Heart right ventricle (tissue), 16 donors: ENCODE results near the gene RRAD. TPM values are rescaled to one million over a fixed set of nuclear protein-coding genes. Genes with fewer than 3 reads are reported as not detected.
A peak's percentile ranks its signal among the peaks of the same experiment; 100 is the strongest.

Experiments used
- ATAC-seq, 8 donors: fragments of 200-7000 bp; cut with Tn5 transposase; one replicate each; pipeline ENCODE4 v1.9.1; 2020; ENCODE audit warnings: mild to moderate bottlenecking in 8 of 8, moderate library complexity in 8 of 8, moderate number of reproducible peaks in 1 of 8
- DNase-seq, 2 donors: peaks; one replicate each; pipeline ENCODE4 v3.0.0-alpha.2; 2020
- H3K27ac ChIP-seq, 10 donors: fragments of 200-600 bp; sonication (generic) in 2 of 10; one replicate each; pipeline versions ENCODE4 v1.5.0 to v1.8.0; 2020 to 2022; ENCODE audit warnings: mild to moderate bottlenecking in 3 of 10
- H3K27me3 ChIP-seq, 7 donors: fragments of 200-600 bp; one replicate each; pipeline ENCODE4 v1.8.0; 2021 to 2022; ENCODE audit warnings: mild to moderate bottlenecking in 2 of 7
- H3K36me3 ChIP-seq, 9 donors: fragments of 200-600 bp; sonication (generic) in 1 of 9; one replicate each; pipeline versions ENCODE4 v1.5.0 to v1.8.0; 2020 to 2022; ENCODE audit warnings: mild to moderate bottlenecking in 2 of 9
- H3K4me1 ChIP-seq, 9 donors: fragments of 200-600 bp; sonication (generic) in 1 of 9; one replicate each; pipeline versions ENCODE4 v1.5.0 to v1.8.0; 2020 to 2022; ENCODE audit warnings: mild to moderate bottlenecking in 4 of 9
- H3K4me3 ChIP-seq, 10 donors: fragments of 200-600 bp; sonication (generic) in 2 of 10; one replicate each; pipeline versions ENCODE4 v1.5.0 to v1.8.0; 2020 to 2022; ENCODE audit warnings: mild to moderate bottlenecking in 7 of 10, moderate library complexity in 2 of 10
- H3K9me3 ChIP-seq, 11 donors: fragments of 200-600 bp in 10 of 11; sonication (generic) in 2 of 11; one replicate each; pipeline versions ENCODE4 v1.5.0 to v1.8.0; 2013 to 2022; ENCODE audit warnings: mild to moderate bottlenecking in 2 of 11, control low read depth in 1 of 11, moderate library complexity in 1 of 11
- CTCF ChIP-seq, 9 donors: fragments of 200-600 bp; sonication (generic) in 2 of 9; IDR thresholded peaks; one replicate each; pipeline versions ENCODE4 v1.5.0 to v1.8.0; 2021 to 2022; ENCODE audit warnings: antibody characterized with exemption in 9 of 9, mild to moderate bottlenecking in 5 of 9, moderate library complexity in 1 of 9
- WGBS, 2 donors: extraction: QIAGEN DNeasy Blood & Tissue Kit; methylation state at CpG; one replicate each; pipeline ENCODE4 v1.1.7; 2013; ENCODE audit warnings: inconsistent platforms in 1 of 2; 5-methylcytosine and 5-hydroxymethylcytosine counted together
- intact Hi-C, 10 donors: fragments of 100-400 bp; cut with DNase I; formaldehyde crosslinking; loops; one replicate each; pipeline versions ENCODE4 v1.11.1 to v1.14.2; 2022
- polyA plus RNA-seq, 2 donors: library from polyadenylated mRNA; stranded (reverse); fragments of 200-250 nt; gene quantifications; one replicate each; pipeline ENCODE4 v1.2.3, GENCODE V29; 2013
- total RNA-seq, 10 donors: library from RNA; stranded (reverse); fragmentation: NEBNext Ultra II Directional in 3 of 10; extraction: Animal tissue kit (Norgen Biotek cat#: 25700) in 3 of 10; gene quantifications; one replicate each; pipeline versions ENCODE4 v1.2.1 to v1.2.4, GENCODE V29; 2021 to 2023
- donor health status: Arrhythmogenic right ventricular cardiomyopathy.
- donor health status: ischemic (EF 13 %, LVEDD 7.1; RV severe dilation, severe dysfunction).
- donor health status: healthy with polysubstance abuse.
- donor health status: DM: no; HTN: yes; CAD: no.
- donor health status: DM: no; HTN: no; CAD: no.
- donor health status: ischemic (EF 25% LVEDD 6.9; RV normal size, moderate dysfunction).
- donor health status: ischemic (EF 25% LVEDD 5.7; RV mildly dilated, moderate dysfunction).
- donor health status: healthy.
- donor health status: DM: yes; HTN: yes; CAD: no.
- donor health status: Ischemic cardiomyopathy.
- donor health status: ischemic (EF 35%, LVEDD 5.7; RV mildly dilated, moderate dysfunction).
- donor health status: nonischemic (EF 11% LVEDD 7.7; RV severe dilation, severe dysfunction).
- donor health status: DM: yes; HTN: yes; CAD: no.
- donor health status: PGD.
- donor health status: ischemic (EF 29% LVEDD 5.4; RV normal size, mild dysfunction).
- donor health status: nonischemic (EF 23%, LVEDD 6.1; RV moderate dilation, normal function).

Gene RRAD
- total and polyA plus RNA-seq, 12 donors = 48.4 to 1,227 (median 122) TPM

- TF ChIP-seq CTCF (IDR thresholded peaks at IDR 0.05) = no peak
- Histone ChIP-seq H3K4me3 (peak overlapping the region in 8 of 10 donors; percentile 32 to 49 (median 44)), H3K27ac (peak overlapping the region; percentile 76 to 99 (median 95)), H3K36me3 (no peaks in the 10 kb centered on the region), H3K27me3 (no peaks in the 10 kb centered on the region), H3K9me3 (no peaks in the 10 kb centered on the region), H3K4me1 (peaks cover 33 to 92% (median 64%) of the 10 kb centered on the region in 9 donors)
- ATAC-seq (peak; percentile 55 to 79 (median 62)), DNase-seq (peak; percentile 82 to 84)
- intact Hi-C loops = loop anchor here in 3 of 10 donors (1.0 kb wide), 2 partner anchors 20 to 23 kb away; no protein-coding TSS in a partner anchor
- WGBS, 2 donors = 33 to 50% methylated on average over 11 of the region's 11 CpGs
Measured at GRCh38 chr16:66903544-66904427, 21.5 kb downstream of the RRAD start.

GRCh38 chr16:66902648-66903543 is 22.4 kb downstream of the RRAD start:
- Histone ChIP-seq H3K36me3 (no peaks in the 10 kb centered on the region), H3K4me3 (peak overlapping the region in 3 of 10 donors; percentile 11 to 31 (median 12)), H3K27ac (peak overlapping the region; percentile 76 to 99 (median 95)), H3K27me3 (no peaks in the 10 kb centered on the region), H3K4me1 (peaks cover 33 to 98% (median 73%) of the 10 kb centered on the region in 9 donors), H3K9me3 (no peaks in the 10 kb centered on the region)
- peak in 1 of 9 donors; percentile 22 for TF ChIP-seq CTCF (IDR thresholded peaks at IDR 0.05)
- peak; percentile 66 to 76 for DNase-seq
- intact Hi-C loops = loop anchor here in 3 of 10 donors (1.0 kb wide), 2 partner anchors 20 to 23 kb away; no protein-coding TSS in a partner anchor
- peak; percentile 34 to 65 (median 47) for ATAC-seq
- WGBS, 2 donors = 35 to 45% methylated on average over 14 of the region's 14 CpGs

GRCh38 chr16:66901626-66902025 is 23.7 kb downstream of the RRAD start:
- Histone ChIP-seq H3K4me1 (peaks cover 31 to 89% (median 66%) of the 10 kb centered on the region in 9 donors), H3K27ac (peak overlapping the region; percentile 68 to 99 (median 94)), H3K9me3 (no peaks in the 10 kb centered on the region), H3K4me3 (no peak overlapping the region), H3K36me3 (no peaks in the 10 kb centered on the region), H3K27me3 (no peaks in the 10 kb centered on the region)
- no peak for TF ChIP-seq CTCF (IDR thresholded peaks at IDR 0.05)
- intact Hi-C loops = loop anchor here in 1 of 10 donors (2.0 kb wide), 1 partner anchor 27 kb away; no protein-coding TSS in a partner anchor
- DNase-seq (peak in 1 of 2 donors; percentile 66), ATAC-seq (peak in 3 of 8 donors; percentile 5 to 43 (median 20))
- 47 to 59% methylated on average over 10 of the region's 10 CpGs for WGBS, 2 donors
